Measurements from ENCODE around the gene ABCC3. TPM values are rescaled to one million over a fixed set of nuclear protein-coding genes. Genes with fewer than 3 reads are reported as not detected.

Gene ABCC3
- total and polyA plus RNA-seq, 4 donors = 10.3 to 46.4 (median 32.0) TPM

GRCh38 chr17:50645748-50646682, 11.3 kb downstream of the ABCC3 start:
- H3K27ac ChIP-seq (ENCODE audit: low read depth in 1 of 2, low read length in 1 of 2) = no peak overlapping the region
- no peaks in the 10 kb centered on the region for H3K36me3 ChIP-seq (ENCODE audit: control insufficient read depth in 4 of 4, insufficient read depth in 4 of 4, low read length in 4 of 4)
- no peaks in the 10 kb centered on the region for H3K9me3 ChIP-seq (ENCODE audit: control insufficient read depth in 4 of 4, insufficient read depth in 3 of 4, low read length in 3 of 4)
- no peak overlapping the region for H3K9ac ChIP-seq (ENCODE audit: insufficient read depth in 1 of 2, low read length in 2 of 2)
- ATAC-seq (ENCODE audit: insufficient read depth, low FRiP score) (no peak), DNase-seq (no peak)
- H3K27me3 ChIP-seq (ENCODE audit: control insufficient read depth in 3 of 3, insufficient read depth in 3 of 3, low read length in 2 of 3) = no peaks in the 10 kb centered on the region
- no peak overlapping the region for H3K4me3 ChIP-seq
- WGBS, 2 donors = 91 to 97% methylated on average over 3 of the region's 3 CpGs
- no peak for TF ChIP-seq CTCF (IDR thresholded peaks at IDR 0.05; ENCODE audit: control extremely low read depth, extremely low read depth)
- H3K4me1 ChIP-seq (ENCODE audit: control insufficient read depth in 5 of 5, insufficient read depth in 5 of 5, low read length in 5 of 5) = peaks cover 0 to 18% (median 9%) of the 10 kb centered on the region in 5 donors

- DNase-seq (no peak), ATAC-seq (ENCODE audit: insufficient read depth, low FRiP score) (no peak)
- H3K36me3 ChIP-seq (ENCODE audit: control insufficient read depth in 4 of 4, insufficient read depth in 4 of 4, low read length in 4 of 4) = no peaks in the 10 kb centered on the region
- H3K27ac ChIP-seq (ENCODE audit: low read depth in 1 of 2, low read length in 1 of 2) = no peak overlapping the region
- no peaks in the 10 kb centered on the region for H3K9me3 ChIP-seq (ENCODE audit: control insufficient read depth in 4 of 4, insufficient read depth in 3 of 4, low read length in 3 of 4)
- TF ChIP-seq CTCF (IDR thresholded peaks at IDR 0.05; ENCODE audit: control extremely low read depth, extremely low read depth) = no peak
- no peak overlapping the region for H3K9ac ChIP-seq (ENCODE audit: insufficient read depth in 1 of 2, low read length in 2 of 2)
- no peak overlapping the region for H3K4me3 ChIP-seq
- H3K27me3 ChIP-seq (ENCODE audit: control insufficient read depth in 3 of 3, insufficient read depth in 3 of 3, low read length in 2 of 3) = no peaks in the 10 kb centered on the region
- H3K4me1 ChIP-seq (ENCODE audit: control insufficient read depth in 5 of 5, insufficient read depth in 5 of 5, low read length in 5 of 5) = peaks cover 0 to 7% (median 3%) of the 10 kb centered on the region in 5 donors
- 77 to 93% methylated on average over 2 of the region's 2 CpGs for WGBS, 2 donors
Observed at GRCh38 chr17:50647187-50647586, 12.5 kb downstream of the ABCC3 start.

DNA sequence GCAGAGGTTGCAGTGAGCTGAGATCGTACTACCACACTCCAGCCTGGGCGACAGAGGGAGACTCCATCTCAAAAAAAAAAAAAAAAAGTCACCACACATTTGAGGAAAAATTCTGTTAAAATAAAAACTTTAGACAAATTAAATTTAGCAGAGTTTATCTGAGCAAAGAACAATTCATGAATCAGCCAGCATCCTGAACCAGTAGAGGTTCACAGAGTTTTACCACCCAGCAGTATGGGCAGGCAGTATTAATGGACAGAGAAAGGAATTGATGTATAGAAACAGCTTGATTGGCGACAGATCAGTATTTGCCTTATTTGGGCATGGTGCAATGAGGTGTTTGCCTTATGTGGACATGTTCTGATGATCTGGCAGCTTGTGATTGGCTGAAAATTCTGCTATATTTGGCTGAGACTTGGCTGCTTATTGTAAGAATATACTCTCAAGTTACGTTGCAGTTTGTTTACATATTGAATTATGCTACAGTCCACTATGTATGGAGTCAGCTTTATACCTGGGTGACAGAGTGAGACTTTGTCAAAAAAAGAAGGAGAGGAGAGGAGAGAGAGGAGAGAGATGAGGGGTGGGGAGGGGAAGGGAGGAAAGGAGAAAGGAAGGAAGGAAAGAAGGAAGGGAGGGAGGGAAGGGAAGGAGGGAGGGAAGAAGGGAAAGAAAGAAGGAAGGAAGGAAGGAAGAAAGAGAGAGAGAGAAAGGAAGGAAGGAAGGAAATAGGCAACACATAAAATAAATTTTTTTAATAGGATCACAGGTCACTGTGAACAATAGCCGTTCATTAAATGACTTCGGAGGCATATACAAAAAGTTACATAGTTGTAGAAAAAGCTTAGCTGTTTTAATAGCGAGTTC, 14.6 kb downstream of the ABCC3 start:
- TF ChIP-seq CTCF (IDR thresholded peaks at IDR 0.05; ENCODE audit: control extremely low read depth, extremely low read depth) = no peak
- H3K27ac ChIP-seq (ENCODE audit: low read depth in 1 of 2, low read length in 1 of 2) = no peak overlapping the region
- DNase-seq = no peak
- no peak overlapping the region for H3K9ac ChIP-seq (ENCODE audit: insufficient read depth in 1 of 2, low read length in 2 of 2)
- ATAC-seq (ENCODE audit: insufficient read depth, low FRiP score) = no peak
- no peaks in the 10 kb centered on the region for H3K4me1 ChIP-seq (ENCODE audit: control insufficient read depth in 5 of 5, insufficient read depth in 5 of 5, low read length in 5 of 5)
- H3K4me3 ChIP-seq = no peak overlapping the region
- no peaks in the 10 kb centered on the region for H3K27me3 ChIP-seq (ENCODE audit: control insufficient read depth in 3 of 3, insufficient read depth in 3 of 3, low read length in 2 of 3)
- 81 to 90% methylated on average over 7 of the region's 7 CpGs for WGBS, 2 donors
- no peaks in the 10 kb centered on the region for H3K36me3 ChIP-seq (ENCODE audit: control insufficient read depth in 4 of 4, insufficient read depth in 4 of 4, low read length in 4 of 4)
- H3K9me3 ChIP-seq (ENCODE audit: control insufficient read depth in 4 of 4, insufficient read depth in 3 of 4, low read length in 3 of 4) = peaks cover 0 to 4% (median 0%) of the 10 kb centered on the region in 4 donors

Measured in lung (tissue), 12 donors.